GM03348 (cell line): ENCODE results near the gene ELOVL4.
A peak's percentile ranks its signal among the peaks of the same experiment; 100 is the strongest.

Experiments used
- DNase-seq: peaks from one replicate; pipeline ENCODE4 v3.0.0; 2012; ENCODE audit warnings: low spot score

Gene ELOVL4

DNA sequence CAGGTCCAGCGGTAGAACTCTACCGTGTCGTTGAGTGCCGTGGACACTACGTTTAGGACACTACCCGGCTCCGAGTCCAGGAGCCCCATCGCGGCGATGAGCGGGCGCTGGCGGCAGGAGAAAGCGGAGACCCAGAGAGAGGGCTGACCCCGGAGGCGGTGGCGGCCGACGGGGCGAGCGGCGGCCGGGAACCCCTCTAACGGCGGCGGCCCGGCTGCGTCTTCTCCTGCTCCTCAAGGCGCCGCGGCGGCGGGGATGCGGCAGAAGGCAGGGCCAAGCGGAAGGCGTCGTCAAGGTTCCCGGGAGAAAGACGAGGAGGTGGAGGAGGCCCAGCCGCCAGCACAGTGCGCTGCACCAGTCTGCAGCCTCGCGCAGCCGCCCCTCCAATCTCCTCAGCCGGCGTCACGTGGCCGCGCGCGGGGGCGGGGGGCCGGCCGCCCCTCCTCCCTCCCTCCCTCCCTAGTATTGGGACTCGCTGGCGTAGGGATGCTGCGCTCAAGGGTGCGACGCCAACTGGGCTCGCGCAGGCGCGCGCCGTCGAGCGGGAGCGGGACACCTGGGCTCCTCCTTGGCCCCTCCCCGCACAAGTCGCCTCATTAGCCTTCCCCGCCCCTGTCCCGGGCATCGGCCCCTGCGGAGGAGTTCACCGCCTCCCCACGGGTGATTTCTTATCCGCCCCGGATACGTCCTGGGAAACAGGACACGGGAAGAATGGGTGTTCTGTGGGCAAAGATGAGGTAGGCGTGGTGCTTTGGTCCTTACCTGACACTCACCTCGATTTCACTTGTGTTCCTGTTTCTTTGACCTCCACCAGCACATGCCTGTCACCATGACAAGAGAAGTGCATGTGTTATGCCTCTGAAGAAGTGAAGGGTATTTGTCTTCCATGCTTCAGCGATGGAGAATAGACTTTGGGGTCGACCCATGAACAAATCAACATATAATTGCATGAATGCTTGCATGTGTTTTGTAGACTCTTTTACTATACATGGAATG, at the start of gene ELOVL4:
ELOVL4 (minus strand) TSS at position 363 of the 996 bp plus-strand sequence; CDS start at position 89, 274 bp downstream.
- DNase-seq = peak; percentile 92

GRCh38 chr6:79993911-79994309, 46.6 kb upstream of the ELOVL4 start:
- DNase-seq = no peak

DNA sequence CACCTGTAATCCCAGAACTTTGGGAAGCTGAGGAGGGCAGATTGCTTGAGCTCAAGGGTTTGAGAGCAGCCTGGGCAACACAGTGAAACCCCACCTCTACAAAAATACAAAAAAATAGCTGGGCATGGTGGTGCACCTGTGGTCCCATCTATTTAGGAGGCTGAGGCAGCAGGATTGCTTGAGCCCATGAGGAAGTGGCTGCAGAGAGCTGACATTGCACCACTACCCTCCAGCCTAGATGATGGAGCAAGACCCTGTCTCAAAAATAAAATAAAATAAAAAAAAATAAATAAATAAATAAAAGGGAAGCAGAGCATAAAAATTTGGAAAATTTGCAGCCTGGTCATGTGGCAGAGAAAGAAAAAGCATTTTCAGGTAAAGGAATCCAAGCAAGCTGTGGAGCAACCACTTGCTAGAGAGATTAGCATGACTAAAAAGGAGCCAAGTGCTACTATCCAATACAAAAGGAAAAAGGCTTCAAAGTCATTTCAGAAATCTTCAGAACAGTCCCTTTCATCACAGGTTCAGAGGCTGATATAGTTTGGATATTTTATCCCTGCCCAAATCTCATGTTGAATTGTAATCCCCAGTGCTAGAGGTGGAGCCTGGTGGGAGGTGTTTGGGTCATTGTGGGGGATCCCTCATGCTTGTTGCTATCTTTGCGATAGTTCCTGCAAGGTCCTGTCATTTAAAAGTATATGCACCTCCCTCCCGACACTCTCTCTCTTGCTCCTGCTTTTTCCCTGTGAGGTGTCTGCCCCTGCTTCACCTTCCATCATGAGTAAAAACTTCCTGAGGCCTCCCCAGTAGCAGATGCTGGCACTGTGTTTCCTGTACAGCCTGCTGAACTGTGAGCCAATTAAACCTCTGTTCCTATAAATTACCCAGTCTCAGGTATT, 45.9 kb upstream of the ELOVL4 start:
- no peak for DNase-seq

DNA sequence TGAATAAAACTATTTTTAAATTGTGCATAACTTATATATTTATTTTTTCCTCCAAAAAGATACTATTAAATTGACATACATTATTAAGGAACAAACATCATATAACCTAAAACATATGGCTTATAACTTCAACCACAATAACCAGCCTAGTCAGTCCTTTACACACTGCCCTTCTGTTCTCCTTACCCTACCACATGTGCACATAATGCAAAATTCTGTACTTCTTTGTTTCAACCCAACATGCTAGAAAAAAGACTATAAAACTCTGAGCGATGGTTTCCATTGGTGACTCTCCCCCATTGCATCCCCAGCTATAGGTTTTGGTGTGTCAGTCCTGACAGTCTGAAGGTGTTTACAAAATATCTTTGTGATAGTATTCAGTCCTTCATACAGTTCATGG, 42.3 kb upstream of the ELOVL4 start:
- no peak for DNase-seq

- no peak for DNase-seq
Measured at GRCh38 chr6:79985128-79985527, 37.8 kb upstream of the ELOVL4 start.

GRCh38 chr6:79984261-79984660, 36.9 kb upstream of the ELOVL4 start:
- no peak for DNase-seq

GRCh38 chr6:79981652-79982051, 34.3 kb upstream of the ELOVL4 start:
- DNase-seq = no peak

GRCh38 chr6:79971193-79971592, 23.8 kb upstream of the ELOVL4 start:
- no peak for DNase-seq

- no peak for DNase-seq
Measured at GRCh38 chr6:79969784-79970183, 22.4 kb upstream of the ELOVL4 start.

GRCh38 chr6:79967178-79967577, 19.8 kb upstream of the ELOVL4 start:
- no peak for DNase-seq

GRCh38 chr6:79964607-79965081, 17.3 kb upstream of the ELOVL4 start:
- DNase-seq = no peak

DNA sequence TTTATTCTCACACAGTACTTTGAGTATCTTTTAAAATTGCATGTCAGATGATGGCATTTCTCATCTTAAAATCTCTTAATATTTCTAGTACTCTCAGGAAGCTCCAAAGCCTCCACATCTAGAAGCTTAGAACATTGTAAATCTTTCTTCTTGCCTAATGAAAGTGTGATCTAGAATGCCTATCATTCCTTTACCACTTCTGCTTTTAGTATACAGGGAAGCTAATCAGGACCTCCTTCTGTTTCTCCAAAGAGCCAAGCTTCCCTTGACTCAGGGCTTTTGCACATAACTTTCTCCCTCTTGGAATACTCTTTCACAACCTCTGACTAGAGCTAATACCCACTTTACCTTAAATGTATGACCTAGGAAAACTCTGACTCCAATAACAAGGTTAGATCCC, 7.5 kb upstream of the ELOVL4 start:
- DNase-seq = no peak

DNA sequence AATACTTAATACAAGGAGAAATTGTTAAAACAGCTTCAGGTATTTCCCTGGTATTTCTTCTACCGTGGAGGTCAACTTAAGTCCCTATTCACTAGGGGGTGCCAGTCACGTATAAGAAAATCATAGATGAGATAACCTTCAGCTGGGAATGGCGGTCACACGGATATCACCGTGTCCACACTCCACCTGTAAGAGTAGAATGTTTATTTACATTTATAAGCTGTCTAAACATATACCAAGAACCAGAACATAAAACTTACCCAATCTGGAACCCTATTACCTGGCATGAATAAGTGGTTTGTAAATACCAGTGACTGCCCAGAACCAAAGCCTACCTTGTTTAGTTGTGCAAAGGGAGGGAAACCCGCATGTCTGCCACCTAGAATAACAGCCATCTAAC, 1.9 kb upstream of the ELOVL4 start:
- peak; percentile 27 for DNase-seq

GRCh38 chr6:79946272-79947190, 822 bp downstream of the ELOVL4 start:
- DNase-seq = peak; percentile 60

- no peak for DNase-seq
Measured at GRCh38 chr6:79943133-79943532, 4.2 kb downstream of the ELOVL4 start.

DNA sequence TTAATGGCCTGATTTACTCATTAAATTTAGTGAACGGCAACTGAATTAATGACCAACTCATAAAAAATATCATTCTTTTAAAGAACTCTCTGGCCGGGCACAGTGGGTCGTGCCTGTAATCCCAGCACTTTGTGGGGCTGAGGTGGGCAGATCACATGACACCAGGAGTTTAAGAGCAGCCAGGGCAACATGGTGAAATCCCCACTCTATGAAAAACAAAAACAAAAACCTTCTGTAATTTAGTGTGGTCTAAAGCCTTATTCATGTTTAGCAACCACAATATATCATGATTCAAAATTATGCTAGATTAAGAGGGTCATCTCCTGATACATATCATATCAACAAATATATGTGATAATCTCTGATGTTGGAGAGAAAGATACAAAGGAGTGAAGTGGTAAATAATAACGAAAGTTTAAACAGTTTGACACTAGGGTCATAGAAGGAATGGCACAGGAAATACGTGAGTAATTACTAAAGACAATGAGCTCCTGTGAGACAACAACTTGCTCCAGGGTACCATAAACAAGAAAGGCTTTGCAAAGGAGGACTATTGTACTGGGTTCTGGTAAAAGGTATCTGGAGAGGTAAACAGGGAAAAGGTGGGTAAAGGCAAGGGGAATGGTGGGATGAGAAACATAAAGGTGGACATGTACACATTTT, 5.7 kb downstream of the ELOVL4 start:
- no peak for DNase-seq

GRCh38 chr6:79928478-79928998, 18.8 kb downstream of the ELOVL4 start:
- no peak for DNase-seq

DNA sequence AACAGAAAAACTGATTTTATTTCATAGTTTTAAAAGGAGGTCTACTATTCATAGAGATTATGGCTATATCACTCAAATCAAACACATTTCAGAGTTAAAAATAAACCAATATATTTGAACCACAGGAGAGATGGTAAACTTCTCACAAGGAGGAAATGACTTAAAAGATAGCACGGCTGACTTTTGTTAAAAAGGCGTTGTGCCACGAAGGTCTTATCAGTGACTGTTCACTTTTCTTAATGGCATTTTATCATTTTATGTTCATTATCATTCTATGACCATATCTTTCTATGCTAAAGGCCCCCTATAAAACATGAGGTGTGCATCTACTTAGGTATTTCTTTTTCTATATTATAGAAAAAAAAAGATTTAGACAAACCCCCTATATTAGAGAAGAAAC, 19.6 kb downstream of the ELOVL4 start:
- DNase-seq = no peak

DNA sequence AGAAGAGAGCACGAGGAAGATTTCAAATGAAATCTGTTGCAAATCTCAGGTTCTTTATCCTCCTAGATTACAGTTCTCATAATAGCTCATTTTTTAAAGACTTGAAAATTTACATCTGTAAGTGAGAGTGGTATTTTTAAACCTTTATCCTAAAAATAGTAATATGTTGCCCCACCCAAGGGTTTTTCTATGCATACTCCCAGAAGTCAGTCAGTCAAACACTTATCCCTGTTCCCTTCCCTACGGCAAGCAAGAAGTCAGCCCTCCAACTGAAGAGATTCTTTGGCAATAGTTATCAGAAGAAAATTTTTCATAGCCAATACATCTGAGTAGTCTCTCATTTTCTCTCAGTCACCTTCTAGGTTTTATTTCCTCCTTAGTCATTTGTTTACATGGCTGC, 24.1 kb downstream of the ELOVL4 start:
- no peak for DNase-seq

- no peak for DNase-seq
Measured at GRCh38 chr6:79922018-79922417, 25.3 kb downstream of the ELOVL4 start.

- DNase-seq = no peak
Measured at GRCh38 chr6:79913369-79913768, 34.0 kb downstream of the ELOVL4 start.
